WERI-Rb-1 (cell line): ENCODE measurements around the gene UBASH3B.

Experiments used
- DNase-seq: peaks from one replicate; pipeline ENCODE4 v3.0.0-alpha.2; 2020
- H3K27ac ChIP-seq: fragments of 250-450 bp; sonication (Bioruptor Pico); 2 replicates; pipeline ENCODE4 v1.5.1; 2020; ENCODE audit warnings: mild to moderate bottlenecking, moderate library complexity
- H3K27me3 ChIP-seq: fragments of 250-450 bp; sonication (Bioruptor Pico); 2 replicates; pipeline ENCODE4 v1.5.1; 2021; ENCODE audit warnings: mild to moderate bottlenecking, low read depth, moderate library complexity; ENCODE audit not compliant: insufficient read depth, severe bottlenecking
- H3K36me3 ChIP-seq: fragments of 250-450 bp; sonication (Bioruptor Pico); 2 replicates; pipeline ENCODE4 v1.5.1; 2020; ENCODE audit warnings: mild to moderate bottlenecking, moderate library complexity
- H3K4me3 ChIP-seq: 2 replicates; pipeline ENCODE4 v1.5.1; 2011; ENCODE audit warnings: low read depth, mild to moderate bottlenecking, control low read depth, low read length
- H3K9me3 ChIP-seq: fragments of 250-450 bp; sonication (Bioruptor Pico); 2 replicates; pipeline ENCODE4 v1.5.1; 2021; ENCODE audit warnings: mild to moderate bottlenecking, moderate library complexity; ENCODE audit not compliant: severe bottlenecking
- CTCF ChIP-seq: IDR thresholded peaks from 2 replicates; pipeline ENCODE4 v1.5.1; 2011; ENCODE audit warnings: low read depth, mild to moderate bottlenecking, control low read depth, inconsistent platforms, low read length

The UBASH3B gene

GRCh38 chr11:122731500-122731913 is 76.0 kb downstream of the UBASH3B start:
- no peak overlapping the region for H3K4me3 ChIP-seq
- no peak for DNase-seq
- H3K9me3 ChIP-seq: peaks cover 3% of the 10 kb centered on the region
- no peaks in the 10 kb centered on the region for H3K36me3 ChIP-seq
- no peak for TF ChIP-seq CTCF
- H3K27ac ChIP-seq: no peak overlapping the region
- peaks cover 74% of the 10 kb centered on the region for H3K27me3 ChIP-seq

GRCh38 chr11:122732342-122733315 is 77.1 kb downstream of the UBASH3B start:
- H3K9me3 ChIP-seq: no peaks in the 10 kb centered on the region
- peaks cover 76% of the 10 kb centered on the region for H3K27me3 ChIP-seq
- no peak overlapping the region for H3K27ac ChIP-seq
- TF ChIP-seq CTCF: no peak
- no peak for DNase-seq
- H3K36me3 ChIP-seq: no peaks in the 10 kb centered on the region
- no peak overlapping the region for H3K4me3 ChIP-seq

- H3K27me3 ChIP-seq: peaks cover 76% of the 10 kb centered on the region
- no peaks in the 10 kb centered on the region for H3K9me3 ChIP-seq
- H3K36me3 ChIP-seq: no peaks in the 10 kb centered on the region
- no peak for DNase-seq
- TF ChIP-seq CTCF: no peak
- H3K4me3 ChIP-seq: no peak overlapping the region
- no peak overlapping the region for H3K27ac ChIP-seq
Measured at GRCh38 chr11:122733318-122733717, 77.8 kb downstream of the UBASH3B start.

- TF ChIP-seq CTCF: no peak
- no peak for DNase-seq
- H3K4me3 ChIP-seq: no peak overlapping the region
- H3K27ac ChIP-seq: no peak overlapping the region
- no peaks in the 10 kb centered on the region for H3K36me3 ChIP-seq
- peaks cover 75% of the 10 kb centered on the region for H3K27me3 ChIP-seq
- no peaks in the 10 kb centered on the region for H3K9me3 ChIP-seq
Measured at GRCh38 chr11:122734848-122735496, 79.5 kb downstream of the UBASH3B start.

- H3K36me3 ChIP-seq: no peaks in the 10 kb centered on the region
- no peak for TF ChIP-seq CTCF
- no peaks in the 10 kb centered on the region for H3K9me3 ChIP-seq
- no peak for DNase-seq
- peaks cover 73% of the 10 kb centered on the region for H3K27me3 ChIP-seq
- no peak overlapping the region for H3K4me3 ChIP-seq
- H3K27ac ChIP-seq: no peak overlapping the region
Measured at GRCh38 chr11:122737951-122738693, 82.6 kb downstream of the UBASH3B start.
